GM04504 (cell line): Measurements from ENCODE around the gene TMEM86B.

Source experiments
- DNase-seq: peaks from one replicate; pipeline ENCODE4 v3.0.0-alpha.2; 2012; ENCODE audit warnings: low read depth

Gene TMEM86B

GRCh38 chr19:55257461-55258420 lies 29.2 kb upstream of the TMEM86B start:
- DNase-seq = no peak

GRCh38 chr19:55256562-55257460 lies 28.2 kb upstream of the TMEM86B start:
- DNase-seq = no peak

- DNase-seq = no peak
Observed at GRCh38 chr19:55255618-55256423, 27.3 kb upstream of the TMEM86B start.

GRCh38 chr19:55254625-55254977 lies 26.0 kb upstream of the TMEM86B start:
- DNase-seq = no peak

GRCh38 chr19:55253842-55254624 lies 25.5 kb upstream of the TMEM86B start:
- DNase-seq = no peak

GRCh38 chr19:55252760-55253663 lies 24.4 kb upstream of the TMEM86B start:
- no peak for DNase-seq

- no peak for DNase-seq
Observed at GRCh38 chr19:55251341-55252081, 22.9 kb upstream of the TMEM86B start.

- DNase-seq = no peak
Observed at GRCh38 chr19:55250262-55251036, 21.9 kb upstream of the TMEM86B start.

- no peak for DNase-seq
Observed at GRCh38 chr19:55249841-55250240, 21.3 kb upstream of the TMEM86B start.

- DNase-seq = no peak
Observed at GRCh38 chr19:55248704-55249103, 20.1 kb upstream of the TMEM86B start.

GRCh38 chr19:55248166-55248675 lies 19.7 kb upstream of the TMEM86B start:
- no peak for DNase-seq

GRCh38 chr19:55247621-55248099 lies 19.1 kb upstream of the TMEM86B start:
- peak; percentile 29 for DNase-seq

- no peak for DNase-seq
Observed at GRCh38 chr19:55246462-55247451, 18.2 kb upstream of the TMEM86B start.

- DNase-seq = no peak
Observed at GRCh38 chr19:55245236-55245904, 16.8 kb upstream of the TMEM86B start.

GRCh38 chr19:55244004-55244680 lies 15.6 kb upstream of the TMEM86B start:
- no peak for DNase-seq

- no peak for DNase-seq
Observed at GRCh38 chr19:55242517-55242916, 14.0 kb upstream of the TMEM86B start.
